GOT3 (cell line): ENCODE measurements around the gene HTRA3.
"Not testable (repeated sequence)": the region's sequence is repeated elsewhere in the genome, so short reads cannot be mapped to it uniquely, and the experiment has no call there.

Source experiments
- DNase-seq: peaks from one replicate; lab custom pipeline; 2025; ENCODE audit warnings: mixed read lengths; lab: John Stamatoyannopoulos, UW

The HTRA3 gene

GRCh38 chr4:8328456-8328855 lies 58.9 kb downstream of the HTRA3 start:
- no peak for DNase-seq

- no peak for DNase-seq
Measured at GRCh38 chr4:8328866-8329559, 59.5 kb downstream of the HTRA3 start.

GRCh38 chr4:8329560-8329858 lies 60.0 kb downstream of the HTRA3 start:
- no peak for DNase-seq

- DNase-seq: no peak
Measured at GRCh38 chr4:8329859-8330761, 60.6 kb downstream of the HTRA3 start.

- no peak for DNase-seq
Measured at GRCh38 chr4:8330821-8331574, 61.4 kb downstream of the HTRA3 start.

- DNase-seq: no peak
Measured at GRCh38 chr4:8331575-8331955, 62.0 kb downstream of the HTRA3 start.

- no peak for DNase-seq
Measured at GRCh38 chr4:8332038-8332857, 62.7 kb downstream of the HTRA3 start.

GRCh38 chr4:8332891-8333331 lies 63.4 kb downstream of the HTRA3 start:
- no peak for DNase-seq

GRCh38 chr4:8333726-8334460 lies 64.3 kb downstream of the HTRA3 start:
- DNase-seq: no peak

- DNase-seq: no peak
Measured at GRCh38 chr4:8334786-8335460, 65.4 kb downstream of the HTRA3 start.

- no peak for DNase-seq
Measured at GRCh38 chr4:8335848-8336247, 66.3 kb downstream of the HTRA3 start.

- DNase-seq: no peak
Measured at GRCh38 chr4:8336412-8337075, 67.0 kb downstream of the HTRA3 start.

- DNase-seq: no peak
Measured at GRCh38 chr4:8338351-8338961, 68.9 kb downstream of the HTRA3 start.

GRCh38 chr4:8340781-8341241 lies 71.3 kb downstream of the HTRA3 start:
- no peak for DNase-seq

- DNase-seq: not testable (repeated sequence)
Measured at GRCh38 chr4:8341281-8341680, 71.7 kb downstream of the HTRA3 start.

- no peak for DNase-seq
Measured at GRCh38 chr4:8341691-8342090, 72.1 kb downstream of the HTRA3 start.

- DNase-seq: no peak
Measured at GRCh38 chr4:8342651-8343261, 73.2 kb downstream of the HTRA3 start.

- DNase-seq: no peak
Measured at GRCh38 chr4:8343262-8343966, 73.9 kb downstream of the HTRA3 start.
